Middle frontal gyrus (tissue), 1 donor: ENCODE measurements around the gene SETDB1.
"Not testable (repeated sequence)": the region's sequence is repeated elsewhere in the genome, so short reads cannot be mapped to it uniquely, and the experiment has no call there.

ENCODE experiments used
- DNase-seq: peaks from one replicate; pipeline ENCODE4 v3.0.0-alpha.2; 2015; ENCODE audit warnings: low spot score; ENCODE audit errors: extremely low spot score

The SETDB1 gene

DNA sequence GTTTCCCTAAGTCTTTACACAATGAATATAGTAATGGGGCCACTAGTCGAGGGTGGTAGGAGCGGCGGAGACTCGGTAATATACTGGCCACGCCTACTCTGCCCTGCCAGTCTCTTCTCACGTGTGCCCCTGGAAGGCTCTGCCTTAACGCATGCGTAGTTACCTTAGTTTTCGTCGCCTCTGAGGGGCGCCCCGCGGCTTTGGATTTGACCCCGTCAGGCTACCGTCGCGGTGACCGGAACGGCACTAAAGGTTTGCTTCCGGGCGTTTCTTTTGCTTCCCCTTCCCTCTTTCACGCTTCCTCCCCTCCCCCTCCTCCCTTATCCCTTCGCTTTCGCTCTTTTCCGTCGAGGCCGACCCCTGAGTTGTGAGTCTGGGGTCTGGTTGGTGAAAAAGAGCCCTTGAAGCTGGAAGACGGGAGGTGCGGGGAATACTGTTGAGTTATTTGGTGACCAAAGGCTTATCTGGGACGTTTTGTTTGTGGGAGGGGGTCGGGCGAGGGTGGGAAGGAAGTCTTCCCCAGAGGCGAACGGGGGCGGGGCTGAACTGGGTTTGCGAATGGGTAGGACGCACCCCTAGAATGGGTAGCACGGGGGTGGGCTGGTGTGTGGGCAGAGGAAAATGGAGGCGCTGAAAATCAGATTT is at the start of gene SETDB1:
Gene SETDB1 (plus strand): TSS at position 267 of the 645 bp plus-strand sequence. CDS start 1,352 bp downstream, outside the sequence.
- peak; percentile 93 for DNase-seq

DNA sequence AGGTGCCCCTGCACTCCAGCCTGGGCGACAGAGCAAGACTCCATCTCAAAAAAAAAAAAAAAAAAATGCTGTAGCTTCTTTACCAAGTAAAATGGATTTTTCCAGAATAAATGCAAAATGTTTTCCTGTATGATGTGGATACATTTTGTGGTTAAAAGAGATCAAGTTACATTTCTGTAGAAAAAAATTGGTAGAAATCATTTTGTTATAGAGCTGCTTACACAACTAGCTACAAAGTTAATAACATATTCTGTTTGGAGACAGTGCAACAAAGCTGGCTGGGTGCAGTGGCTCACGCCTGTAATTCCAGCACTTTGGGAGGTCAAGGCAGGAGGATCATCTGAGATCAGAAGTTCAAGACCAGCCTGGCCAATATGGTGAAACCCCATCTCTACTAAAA is 47.2 kb upstream of the SETDB1 start:
- DNase-seq, result not testable (repeated sequence)

DNA sequence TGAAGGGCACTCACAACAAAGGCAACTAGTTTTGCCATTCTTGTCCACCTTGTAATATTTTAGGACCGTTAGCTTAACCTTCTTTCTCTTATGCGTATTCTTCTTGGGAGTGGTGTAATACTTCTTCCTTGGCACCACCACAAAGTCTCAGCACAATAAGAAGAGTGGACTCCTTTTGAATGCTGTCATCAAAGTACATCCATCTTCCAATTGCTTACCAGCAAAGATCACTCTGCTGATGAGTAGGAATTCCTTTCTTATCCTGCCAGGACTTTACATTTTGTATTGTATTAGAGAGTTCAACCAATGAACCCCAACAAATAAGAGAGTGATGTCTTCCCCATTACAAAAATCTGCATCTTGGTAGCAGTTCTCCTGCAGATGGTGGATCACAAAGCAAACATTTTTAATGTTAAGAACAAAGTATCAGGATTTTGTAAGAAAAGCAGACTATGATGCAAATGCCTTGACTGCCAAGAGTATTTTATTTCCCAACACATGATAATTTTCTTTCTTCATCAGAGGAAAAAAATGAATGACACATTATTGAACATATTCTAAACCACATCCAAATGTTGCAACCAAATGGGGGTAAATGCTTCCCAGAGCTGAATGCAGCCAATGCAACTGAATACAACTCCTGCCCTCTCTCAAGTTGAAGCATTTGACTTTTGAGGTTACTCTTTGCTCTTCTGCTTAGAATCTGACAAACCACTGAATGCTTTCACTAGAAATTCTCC is 44.7 kb upstream of the SETDB1 start:
- DNase-seq, result no peak

DNA sequence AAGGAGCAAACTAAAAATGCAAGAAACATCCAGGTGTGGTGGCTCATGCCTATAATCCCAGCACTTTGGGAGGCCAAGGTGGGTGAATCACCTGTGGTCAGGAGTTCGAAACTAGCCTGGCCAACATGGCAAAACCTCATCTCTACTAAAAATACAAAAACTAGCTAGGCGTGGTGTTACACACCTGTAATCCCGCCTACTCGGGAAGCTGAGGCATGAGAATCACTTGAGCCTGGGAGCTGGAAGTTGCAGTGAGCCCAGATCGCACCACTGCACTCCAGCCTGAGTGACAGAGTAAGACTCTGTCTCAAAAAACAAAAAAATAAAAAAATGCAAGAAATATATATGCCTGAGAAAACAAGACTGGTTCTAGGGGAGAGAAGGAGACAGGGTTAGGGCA is 43.0 kb upstream of the SETDB1 start:
- DNase-seq, result not testable (repeated sequence)

DNA sequence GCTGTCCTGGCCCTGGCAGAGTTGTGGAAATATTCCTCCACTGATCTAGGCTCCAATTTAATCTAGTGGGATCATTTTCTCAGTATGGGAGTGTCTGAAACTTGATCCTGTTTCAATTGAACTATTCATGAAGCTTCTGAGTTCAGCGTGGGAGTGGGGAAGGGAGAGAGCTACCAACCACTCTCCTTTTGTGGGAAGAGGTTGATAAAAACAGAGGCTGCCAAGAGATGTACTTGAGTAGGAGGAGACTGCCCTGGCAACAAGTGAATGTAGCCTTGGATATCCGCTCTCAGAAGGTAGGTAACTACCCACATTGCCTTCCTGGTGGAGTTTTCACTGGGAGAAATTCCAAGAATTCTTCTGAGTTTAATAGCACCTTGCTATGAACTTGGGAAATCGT is 39.1 kb upstream of the SETDB1 start, which contains the start of gene CTXND2:
Gene CTXND2 (plus strand): TSS at position 119 of the 400 bp plus-strand sequence. CDS start 25,179 bp downstream, outside the sequence.
- DNase-seq, result no peak

DNA sequence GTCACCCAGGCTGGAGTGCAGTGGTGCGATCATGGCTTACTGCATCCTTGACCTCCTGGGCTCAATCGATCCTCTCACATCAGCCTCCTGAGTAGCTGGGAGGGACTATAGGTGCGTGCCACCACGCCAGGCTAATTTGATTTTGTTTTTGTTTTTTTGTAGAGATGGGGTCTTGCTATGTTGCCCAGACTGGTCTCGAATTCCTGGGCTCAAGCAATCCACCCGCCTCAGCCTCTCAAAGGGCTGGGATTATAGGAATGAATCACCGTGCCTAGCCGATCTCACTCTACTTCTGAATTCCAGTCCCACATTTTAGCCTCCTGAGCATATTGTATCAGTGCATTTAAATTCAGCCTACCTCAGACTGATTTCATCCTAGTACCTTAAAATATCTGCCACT is 37.4 kb upstream of the SETDB1 start:
- no peak for DNase-seq

DNA sequence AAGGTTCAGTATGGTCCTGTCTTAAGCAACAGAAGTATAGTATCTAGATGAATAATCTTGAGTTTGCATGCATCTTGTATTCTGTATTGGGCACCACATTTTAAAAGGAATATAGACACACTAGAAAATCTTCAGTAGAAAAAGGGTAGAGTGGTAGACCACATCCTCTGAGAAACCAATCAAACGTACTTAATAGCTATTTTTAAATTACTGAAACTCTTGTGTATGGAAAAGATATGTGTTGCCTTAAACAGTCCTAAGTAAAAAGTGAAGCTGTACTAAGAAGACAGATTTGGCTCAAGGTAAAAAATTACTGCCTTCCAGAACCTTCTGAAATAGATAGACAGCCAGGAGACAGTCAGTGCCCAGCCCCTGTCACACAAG is 36.1 kb upstream of the SETDB1 start:
- DNase-seq, result no peak

DNA sequence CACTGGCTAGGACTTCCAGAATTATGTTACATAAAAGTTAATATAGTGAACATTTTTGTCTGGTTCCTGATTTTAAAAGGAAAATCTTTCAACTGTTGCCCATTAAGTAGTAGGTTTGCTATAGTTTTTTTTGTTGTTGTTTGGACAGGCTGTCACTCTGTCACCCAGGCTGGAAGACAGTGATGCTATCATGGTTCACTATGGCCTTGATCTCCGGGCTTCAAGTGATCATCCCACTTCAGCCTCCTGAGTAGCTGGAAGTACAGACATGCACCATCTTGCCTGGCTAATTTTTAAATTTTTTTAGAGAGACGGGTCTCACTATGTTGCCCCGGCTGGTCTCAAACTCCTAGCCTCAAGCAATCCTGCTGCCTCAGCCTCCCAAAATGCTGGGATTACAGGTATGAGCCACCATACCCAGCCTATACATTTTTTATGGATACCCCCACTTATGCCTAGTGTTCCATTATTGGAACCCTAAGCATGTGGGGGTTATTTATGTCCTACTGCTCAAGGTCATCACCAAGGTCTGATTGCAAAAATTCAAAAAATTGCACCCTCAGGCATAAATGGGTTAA is 32.7 kb upstream of the SETDB1 start:
- no peak for DNase-seq

DNA sequence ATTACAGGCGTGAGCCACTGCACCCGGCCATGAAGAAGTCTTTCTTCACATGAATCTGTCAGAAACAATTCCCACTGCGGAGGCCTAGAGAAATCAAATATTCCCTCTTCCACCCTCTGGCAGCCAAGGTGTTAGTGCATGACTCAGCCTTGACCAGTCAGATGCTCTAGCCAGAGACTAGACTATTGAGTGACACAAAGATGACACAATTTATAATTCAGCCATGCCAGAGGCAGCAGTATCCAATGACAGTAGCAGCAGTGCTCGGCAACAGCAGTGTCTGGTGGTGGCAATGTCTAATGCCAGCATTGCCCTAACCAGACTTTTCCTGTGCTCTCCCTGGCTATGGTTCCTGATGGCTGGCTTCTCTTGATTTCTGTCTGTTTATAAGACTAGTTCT is 30.5 kb upstream of the SETDB1 start:
- no peak for DNase-seq

DNA sequence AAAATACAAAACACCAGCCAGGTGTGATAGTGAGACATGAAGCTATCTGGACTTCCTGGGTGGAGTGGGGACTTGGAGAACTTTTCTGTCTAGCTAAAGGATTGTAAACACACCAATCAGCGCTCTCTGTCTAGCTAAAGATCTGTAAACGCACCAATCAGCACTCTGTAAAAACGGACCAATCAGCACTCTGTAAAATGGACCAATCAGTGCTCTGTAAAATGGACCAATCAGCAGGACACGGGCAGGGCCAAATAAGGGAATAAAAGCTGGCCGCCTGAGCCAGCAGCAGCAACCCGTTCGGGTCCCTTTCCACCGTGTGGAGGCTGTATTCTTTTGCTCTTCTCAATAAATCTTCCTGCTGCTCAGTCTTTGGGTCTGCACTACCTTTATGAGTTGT is 26.4 kb upstream of the SETDB1 start:
- DNase-seq, result not testable (repeated sequence)

DNA sequence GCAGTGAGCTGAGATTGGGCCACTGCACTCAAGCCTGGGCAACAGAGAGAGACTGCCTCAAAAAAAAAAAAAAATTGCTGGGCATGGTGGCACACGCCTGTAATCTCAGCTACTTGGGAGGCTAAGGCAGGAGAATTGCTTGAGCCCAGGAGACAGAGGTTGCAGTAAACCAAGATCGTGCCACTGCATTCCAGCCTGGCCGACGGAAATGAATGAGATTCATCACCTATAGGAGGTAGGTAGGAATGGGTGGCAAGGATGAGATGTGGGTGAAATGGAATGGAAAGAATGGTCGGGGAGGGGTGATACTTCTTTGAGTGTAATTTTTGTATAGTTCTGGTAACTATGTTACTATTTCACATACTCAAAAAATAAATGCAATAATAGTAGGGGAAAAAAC is 23.8 kb upstream of the SETDB1 start:
- no peak for DNase-seq

DNA sequence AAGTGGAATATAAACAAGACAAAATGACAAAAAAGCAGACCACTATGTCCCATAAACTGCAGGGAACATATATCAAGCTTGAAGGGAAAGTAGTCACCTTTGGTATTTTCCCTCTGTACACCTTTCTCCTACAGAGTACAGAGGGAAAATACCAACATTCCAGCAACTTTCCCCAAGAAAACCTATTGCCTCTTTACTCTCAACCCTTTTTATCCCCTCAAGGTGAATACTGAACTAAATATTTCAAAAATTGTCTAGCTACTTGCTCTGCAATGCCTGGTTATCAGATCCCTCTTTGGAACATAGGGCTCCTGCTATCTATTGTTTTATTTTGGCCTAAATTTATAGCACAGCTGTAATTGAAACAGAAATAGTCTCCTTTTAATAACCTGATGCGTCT is 23.4 kb upstream of the SETDB1 start:
- no peak for DNase-seq

DNA sequence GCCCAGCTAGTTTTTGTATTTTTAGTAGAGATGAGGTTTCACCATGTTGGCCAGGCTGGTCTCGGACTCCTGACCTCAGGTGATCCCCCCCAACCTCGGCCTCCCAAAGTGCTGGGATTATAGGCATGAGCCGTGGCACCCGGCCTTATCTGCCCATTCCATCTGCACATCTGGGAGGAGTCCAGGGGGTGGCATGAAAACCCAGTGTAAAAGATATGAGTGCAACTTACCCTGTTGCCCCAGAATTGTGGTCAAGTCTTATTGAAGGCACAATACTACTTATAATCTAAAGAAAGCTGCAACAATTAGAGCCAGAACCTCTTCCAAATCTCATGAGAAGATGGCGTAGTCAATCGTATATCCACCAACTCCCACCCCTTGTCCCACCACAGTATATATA is 20.9 kb upstream of the SETDB1 start:
- no peak for DNase-seq

DNA sequence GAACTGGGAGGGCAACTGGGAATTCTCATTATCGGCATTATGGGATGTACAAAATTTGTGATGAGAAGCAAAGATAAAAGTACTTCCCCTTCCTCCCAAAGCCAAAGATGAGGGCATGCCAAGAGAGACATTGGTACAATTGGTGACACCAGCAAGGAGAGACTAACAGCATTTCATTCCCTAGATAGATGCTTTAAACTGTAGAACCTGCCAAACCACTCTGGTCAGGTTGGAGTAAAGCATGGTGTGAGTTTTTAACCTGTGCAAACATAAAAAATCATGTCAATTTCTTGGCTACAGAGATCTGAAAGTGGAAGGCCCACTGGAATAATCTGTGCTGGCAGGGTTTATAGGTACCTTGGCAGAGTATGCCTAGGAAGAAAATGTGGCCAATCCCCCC is 19.8 kb upstream of the SETDB1 start:
- no peak for DNase-seq

DNA sequence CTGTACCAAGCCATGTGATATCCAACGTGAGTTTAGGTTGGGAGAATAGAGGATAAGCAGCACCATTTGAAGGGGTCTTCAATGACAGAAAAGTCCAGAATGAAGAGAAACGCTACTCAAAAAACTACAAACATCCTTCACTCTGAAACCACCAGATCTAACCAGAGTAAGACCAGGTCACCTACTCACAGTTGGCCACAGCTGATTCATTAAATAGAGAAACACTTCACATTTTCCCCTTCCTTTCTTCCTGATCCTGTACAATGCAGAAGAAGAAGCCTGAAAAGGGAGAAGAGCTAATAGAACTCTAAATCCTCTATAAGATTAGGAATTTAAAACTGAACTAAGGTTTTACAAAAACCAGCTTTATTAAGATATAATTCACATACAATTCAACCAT is 19.4 kb upstream of the SETDB1 start:
- DNase-seq, result no peak

DNA sequence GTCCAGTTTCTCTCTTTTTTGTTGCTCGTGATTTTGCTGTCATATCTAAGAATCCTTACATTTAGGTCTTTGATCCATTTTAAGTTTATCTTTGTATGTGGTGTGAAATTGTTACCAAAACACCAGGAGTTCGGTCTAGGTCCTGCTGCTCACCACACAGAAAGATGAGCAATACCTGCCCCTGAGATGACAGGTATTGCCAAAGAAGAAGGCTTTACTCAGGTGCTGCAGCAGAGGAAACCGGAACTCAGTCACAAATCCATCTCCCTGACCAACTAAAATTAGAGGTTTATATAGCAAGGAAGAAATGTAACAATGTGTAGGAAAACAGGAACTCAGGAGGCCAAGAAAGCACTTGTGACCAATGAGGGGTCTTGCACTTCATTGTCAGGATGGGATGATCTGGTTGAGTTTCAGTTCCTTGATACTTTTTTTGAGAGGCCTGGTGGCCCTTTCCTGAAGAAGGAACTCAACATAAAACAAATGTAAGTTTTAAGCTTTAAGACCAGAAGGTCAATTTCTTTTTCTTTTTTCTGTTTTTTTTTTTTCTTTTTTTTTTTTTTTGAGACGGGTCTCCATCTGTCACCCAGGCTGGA is 16.5 kb upstream of the SETDB1 start:
- no peak for DNase-seq

DNA sequence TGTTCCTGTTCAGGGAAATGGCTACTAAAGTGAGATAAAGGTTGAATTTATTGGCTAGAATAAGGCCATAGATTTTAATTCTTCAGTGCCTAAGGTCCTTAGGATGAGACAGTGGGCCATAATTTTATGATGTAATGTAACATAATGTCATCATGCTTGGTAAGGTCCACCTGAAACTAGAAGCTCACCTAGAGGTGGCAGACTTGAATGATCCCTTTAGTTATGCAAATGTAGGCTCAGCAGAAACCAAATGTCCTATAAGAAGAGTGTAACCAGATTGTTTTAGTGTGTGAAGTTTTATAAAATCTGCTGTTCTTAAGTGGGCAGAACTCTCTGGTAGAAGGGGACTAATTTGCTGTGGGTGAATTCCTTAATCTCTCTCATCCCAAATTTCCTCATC is 13.5 kb upstream of the SETDB1 start:
- no peak for DNase-seq

DNA sequence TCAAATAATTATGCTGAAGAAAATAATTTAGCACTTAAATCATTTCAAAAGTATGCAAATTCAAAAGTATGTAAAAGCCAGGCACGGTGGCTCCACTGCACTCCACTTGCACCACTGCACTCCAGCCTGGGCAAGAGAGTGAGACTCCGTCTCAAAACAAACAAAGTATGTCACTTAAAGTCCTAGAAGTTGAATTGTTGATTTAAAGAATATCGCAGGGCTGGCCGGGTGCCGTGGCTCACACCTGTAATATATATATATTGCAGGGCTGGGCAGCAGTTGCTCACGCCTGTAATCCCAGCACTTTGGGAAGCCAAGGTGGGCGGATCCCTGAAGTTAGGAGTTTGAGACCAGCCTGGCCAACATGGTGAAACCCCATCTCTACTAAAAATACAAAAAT is 8.8 kb upstream of the SETDB1 start:
- DNase-seq, result no peak

DNA sequence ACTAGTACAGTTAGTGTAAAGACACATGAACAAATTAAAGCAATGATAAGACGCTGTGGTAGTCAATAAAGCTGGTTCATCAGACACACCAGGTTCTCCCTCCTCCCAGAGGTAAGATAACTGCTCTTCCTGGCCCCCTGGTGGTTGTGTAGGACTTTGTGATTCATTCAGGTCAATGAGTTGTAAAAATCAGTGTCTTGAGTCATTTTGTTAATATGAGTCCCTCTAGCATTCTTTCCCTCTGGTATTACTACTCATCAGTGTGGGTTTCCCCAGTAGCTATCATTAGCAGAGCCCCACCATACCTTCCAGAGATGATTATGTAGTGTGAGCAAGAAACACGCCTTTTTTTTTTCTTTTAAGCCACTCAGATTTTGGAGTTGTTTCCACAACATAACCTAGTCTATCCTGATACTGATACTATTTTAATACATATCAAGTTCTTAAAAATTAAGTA is 3.6 kb upstream of the SETDB1 start:
- DNase-seq, result peak; percentile 66

DNA sequence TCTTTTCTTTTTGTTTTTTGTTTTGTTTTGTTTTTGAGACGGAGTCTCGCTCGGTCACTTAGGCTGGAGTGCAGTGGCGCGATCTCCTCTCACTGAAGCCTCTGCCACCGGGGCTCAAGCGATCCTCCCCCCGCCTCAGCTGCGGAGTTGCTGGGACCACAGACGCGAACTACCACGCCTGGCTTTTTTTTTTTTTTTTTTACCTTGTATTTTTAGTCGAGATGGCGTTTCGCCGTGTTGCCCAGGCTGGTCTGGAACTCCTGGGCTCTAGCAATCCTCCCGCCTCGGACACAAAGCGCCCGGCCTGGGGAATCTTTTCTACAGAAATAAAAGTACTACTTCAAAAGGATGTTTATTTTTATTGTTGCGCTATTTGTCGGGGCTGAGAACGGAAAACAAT is 1.1 kb upstream of the SETDB1 start:
- no peak for DNase-seq

DNA sequence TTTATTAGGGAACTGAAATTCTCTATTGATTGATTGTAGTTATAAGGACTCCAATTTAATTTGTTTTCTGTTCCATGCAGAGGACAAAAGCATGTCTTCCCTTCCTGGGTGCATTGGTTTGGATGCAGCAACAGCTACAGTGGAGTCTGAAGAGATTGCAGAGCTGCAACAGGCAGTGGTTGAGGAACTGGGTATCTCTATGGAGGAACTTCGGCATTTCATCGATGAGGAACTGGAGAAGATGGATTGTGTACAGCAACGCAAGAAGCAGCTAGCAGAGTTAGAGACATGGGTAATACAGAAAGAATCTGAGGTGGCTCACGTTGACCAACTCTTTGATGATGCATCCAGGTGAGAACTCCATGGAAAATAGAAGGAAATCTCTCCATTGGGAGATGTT is 1.5 kb downstream of the SETDB1 start:
- no peak for DNase-seq

DNA sequence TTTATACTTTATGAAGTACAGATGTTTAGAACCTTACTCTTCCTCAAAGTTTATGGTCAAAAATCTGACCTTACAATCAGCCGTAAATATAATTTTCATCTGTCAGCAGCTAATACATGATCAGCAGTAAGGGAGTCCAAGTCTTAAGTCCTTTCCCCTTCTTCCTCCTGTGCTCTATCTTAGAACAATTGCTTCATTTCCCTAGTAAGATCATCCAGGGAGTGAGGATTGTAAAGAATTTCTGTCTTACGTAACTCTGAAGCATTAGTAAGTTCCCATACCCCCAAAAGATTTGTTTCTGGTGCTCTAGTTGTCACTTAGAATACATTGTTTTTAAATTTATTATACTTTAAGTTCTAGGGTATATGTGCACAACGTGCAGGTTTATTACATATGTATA is 2.1 kb downstream of the SETDB1 start:
- DNase-seq, result no peak
